HCEC 1CT (cell line): ENCODE results near the gene PAMR1.

Experiments used
- DNase-seq: peaks from one replicate; pipeline ENCODE4 v3.0.0-alpha.2; 2017

PAMR1 gene

GRCh38 chr11:35433588-35433987, 91.8 kb downstream of the PAMR1 start:
- DNase-seq: no peak

GRCh38 chr11:35432464-35432863, 93.0 kb downstream of the PAMR1 start:
- no peak for DNase-seq

- DNase-seq: no peak
Measured at GRCh38 chr11:35427071-35427470, 98.3 kb downstream of the PAMR1 start.

- DNase-seq: no peak
Measured at GRCh38 chr11:35426351-35426750, 99.1 kb downstream of the PAMR1 start.

GRCh38 chr11:35425603-35426212, 99.7 kb downstream of the PAMR1 start:
- no peak for DNase-seq

GRCh38 chr11:35424157-35424940, 101.1 kb downstream of the PAMR1 start:
- DNase-seq: no peak

- no peak for DNase-seq
Measured at GRCh38 chr11:35420371-35420770, 105.0 kb downstream of the PAMR1 start.

- no peak for DNase-seq
Measured at GRCh38 chr11:35419830-35420333, 105.5 kb downstream of the PAMR1 start.

- DNase-seq: no peak
Measured at GRCh38 chr11:35419184-35419829, 106.1 kb downstream of the PAMR1 start, which contains the start of gene SLC1A2. SLC1A2 (minus strand) TSS chr11:35419558; CDS start chr11:35418966, 592 bp downstream.

GRCh38 chr11:35418282-35419183, 106.9 kb downstream of the PAMR1 start:
- DNase-seq: no peak

- DNase-seq: no peak
Measured at GRCh38 chr11:35415487-35415886, 109.9 kb downstream of the PAMR1 start.

- no peak for DNase-seq
Measured at GRCh38 chr11:35414776-35415175, 110.6 kb downstream of the PAMR1 start.

- no peak for DNase-seq
Measured at GRCh38 chr11:35414311-35414710, 111.1 kb downstream of the PAMR1 start.

- DNase-seq: no peak
Measured at GRCh38 chr11:35413598-35413997, 111.8 kb downstream of the PAMR1 start.

- DNase-seq: no peak
Measured at GRCh38 chr11:35412285-35412684, 113.1 kb downstream of the PAMR1 start.

GRCh38 chr11:35407041-35407440, 118.4 kb downstream of the PAMR1 start:
- DNase-seq: no peak

- peak; percentile 31 for DNase-seq
Measured at GRCh38 chr11:35404388-35404775, 121.0 kb downstream of the PAMR1 start.

- no peak for DNase-seq
Measured at GRCh38 chr11:35403765-35404387, 121.5 kb downstream of the PAMR1 start.

GRCh38 chr11:35402751-35403660, 122.4 kb downstream of the PAMR1 start:
- no peak for DNase-seq

- DNase-seq: no peak
Measured at GRCh38 chr11:35398881-35399280, 126.5 kb downstream of the PAMR1 start.

GRCh38 chr11:35394941-35395340, 130.5 kb downstream of the PAMR1 start:
- DNase-seq: no peak
